ENCODE results near the gene GUCA1A. TPM values are rescaled to one million over a fixed set of nuclear protein-coding genes. Genes with fewer than 3 reads are reported as not detected.
"Not testable (repeated sequence)": the region's sequence is repeated elsewhere in the genome, so short reads cannot be mapped to it uniquely, and the experiment has no call there.

Gene GUCA1A
- total RNA-seq, 1 donor from 2014 or later: 2.2 TPM

DNA sequence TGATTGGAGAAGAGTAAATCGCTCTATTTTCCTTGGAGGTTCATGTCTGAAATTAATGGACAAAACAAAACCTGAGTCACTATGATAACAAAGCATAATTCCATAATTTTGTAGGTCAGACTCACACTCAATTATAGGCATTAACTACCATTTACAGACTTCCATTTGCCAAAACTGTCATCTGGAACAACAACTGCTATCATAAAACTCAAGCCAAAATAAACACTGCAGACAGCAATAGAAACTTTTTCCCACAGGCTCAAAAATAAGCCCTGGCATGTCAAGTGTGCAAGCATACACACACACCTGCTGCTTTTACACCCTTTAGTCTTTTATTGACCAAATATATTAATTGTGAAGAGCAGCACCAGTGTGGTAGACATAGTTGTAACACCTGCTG is 37.4 kb downstream of the GUCA1A start:
- DNase-seq: no peak

GRCh38 chr6:42211726-42212125 is 38.6 kb downstream of the GUCA1A start:
- DNase-seq: no peak

DNA sequence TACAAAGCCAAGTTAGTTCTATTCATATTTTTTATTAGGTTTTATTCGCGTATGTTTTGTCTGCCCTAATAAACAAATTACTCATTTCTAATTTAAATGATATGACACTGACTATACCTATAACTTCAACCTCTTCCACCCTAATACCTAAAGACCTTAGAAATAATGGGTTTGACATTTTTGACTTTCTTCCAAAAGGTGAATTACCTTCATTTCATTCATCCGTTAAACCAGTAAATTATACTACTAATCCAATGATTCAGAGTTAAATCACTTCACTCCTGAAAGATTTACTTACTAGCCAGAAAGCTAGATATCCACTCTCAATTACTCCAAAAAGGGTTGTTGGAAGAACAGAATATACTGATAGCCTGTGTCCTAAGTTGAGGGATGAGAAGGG is 39.3 kb downstream of the GUCA1A start:
- no peak for DNase-seq

- not testable (repeated sequence) for DNase-seq
Observed at GRCh38 chr6:42216495-42216894, 43.3 kb downstream of the GUCA1A start.

- no peak for DNase-seq
Observed at GRCh38 chr6:42217157-42217518, 44.0 kb downstream of the GUCA1A start.

DNA sequence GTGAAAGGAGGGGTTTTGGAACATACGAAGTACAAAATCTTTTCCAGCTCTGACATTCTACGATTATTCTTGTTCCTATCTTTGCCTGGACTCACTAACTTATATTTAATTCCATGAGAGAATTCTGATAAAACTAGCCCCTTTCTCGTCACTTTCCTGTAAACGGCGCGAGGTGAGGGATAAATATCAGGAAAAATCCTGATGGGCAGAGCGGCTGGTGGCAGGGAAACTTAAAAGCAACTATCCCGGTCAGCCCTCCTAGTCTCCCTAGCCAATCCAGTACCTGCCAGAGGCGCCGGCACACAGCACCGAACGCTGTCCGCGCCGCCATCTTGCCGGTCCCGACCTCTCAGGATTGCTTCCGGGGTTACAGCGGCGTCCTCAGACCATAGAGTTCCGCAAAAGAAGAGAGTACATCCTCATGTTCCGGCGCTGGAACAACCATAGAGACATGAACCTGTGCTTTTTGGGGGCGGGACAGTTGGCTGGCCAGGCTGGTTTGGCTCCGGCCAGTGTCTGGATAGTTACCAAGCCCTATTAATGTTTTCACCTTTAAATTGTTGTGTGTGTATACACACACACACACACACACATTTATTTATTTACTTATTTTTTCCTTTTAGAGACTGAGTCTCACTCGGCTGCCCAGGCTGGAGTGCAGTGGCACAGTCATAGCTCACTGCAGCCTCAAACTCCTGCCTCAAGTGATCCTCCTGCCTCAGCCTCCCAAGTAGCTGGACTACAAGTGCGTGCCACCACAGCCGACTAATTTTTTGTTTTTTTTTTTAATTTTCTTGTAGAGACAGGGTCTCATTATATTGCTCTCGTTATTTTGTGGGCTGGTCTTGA is 44.6 kb downstream of the GUCA1A start, which contains the start of gene MRPS10:
Gene MRPS10, minus strand, starts transcription at position 343 of the 849 bp plus-strand sequence. Its CDS starts 12 bp downstream, at position 331.
- peak; percentile 92 for DNase-seq

GRCh38 chr6:42220807-42221206 is 47.6 kb downstream of the GUCA1A start:
- no peak for DNase-seq

DNA sequence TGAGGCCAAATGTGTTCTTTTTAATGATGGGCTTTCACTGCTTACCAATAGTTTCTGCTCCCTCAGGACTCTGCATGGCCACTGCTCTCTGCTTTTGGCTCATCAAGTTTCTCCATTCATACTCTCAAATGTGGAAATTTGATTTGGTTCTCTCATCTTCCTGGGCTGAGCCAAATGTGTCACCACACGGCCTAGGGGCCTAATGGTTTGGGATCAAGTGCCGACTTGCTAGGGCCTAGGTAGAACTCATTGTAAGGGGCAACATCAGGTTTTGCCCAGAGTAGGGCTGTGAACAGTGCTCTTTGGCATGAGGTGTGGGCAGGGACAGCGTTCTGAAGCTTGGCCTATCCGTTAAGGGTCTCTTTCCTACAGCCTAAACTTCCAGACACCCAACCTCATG is 48.4 kb downstream of the GUCA1A start:
- DNase-seq: no peak

GRCh38 chr6:42222448-42222847 is 49.3 kb downstream of the GUCA1A start:
- no peak for DNase-seq

- no peak for DNase-seq
Observed at GRCh38 chr6:42224222-42225028, 51.3 kb downstream of the GUCA1A start.

DNA sequence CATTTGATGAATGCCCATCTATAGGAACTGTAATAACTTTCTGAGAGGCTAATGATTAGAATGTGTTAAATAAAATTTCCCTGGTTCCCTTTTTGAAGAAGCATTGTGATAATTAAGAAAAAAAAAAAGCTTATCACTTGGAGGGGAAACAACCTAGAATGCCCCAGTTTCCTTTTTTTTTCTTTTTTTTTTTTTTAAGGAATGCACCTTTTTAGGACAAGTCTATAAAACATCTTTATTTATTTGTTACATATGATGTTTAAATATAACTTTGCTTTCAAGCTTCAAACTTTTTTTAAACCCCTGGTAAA is 51.8 kb downstream of the GUCA1A start:
- DNase-seq: no peak

DNA sequence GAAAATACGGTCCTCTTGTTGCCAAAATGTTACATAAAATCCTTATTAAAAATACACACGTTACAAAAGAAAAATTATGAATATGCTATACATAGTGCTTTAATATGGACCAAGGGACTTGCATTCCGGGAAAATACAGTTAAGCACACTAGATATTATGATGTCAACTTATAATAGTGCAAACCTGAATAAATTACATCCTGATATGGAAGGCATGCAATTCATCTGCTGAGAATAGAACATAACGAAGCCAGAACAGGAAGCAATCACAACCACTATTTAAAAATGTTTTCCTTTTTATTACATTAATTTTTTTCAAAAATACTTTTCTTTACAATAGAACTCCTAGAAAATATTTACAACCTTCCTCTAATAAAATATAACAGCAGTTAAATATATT is 52.3 kb downstream of the GUCA1A start:
- DNase-seq: no peak

DNA sequence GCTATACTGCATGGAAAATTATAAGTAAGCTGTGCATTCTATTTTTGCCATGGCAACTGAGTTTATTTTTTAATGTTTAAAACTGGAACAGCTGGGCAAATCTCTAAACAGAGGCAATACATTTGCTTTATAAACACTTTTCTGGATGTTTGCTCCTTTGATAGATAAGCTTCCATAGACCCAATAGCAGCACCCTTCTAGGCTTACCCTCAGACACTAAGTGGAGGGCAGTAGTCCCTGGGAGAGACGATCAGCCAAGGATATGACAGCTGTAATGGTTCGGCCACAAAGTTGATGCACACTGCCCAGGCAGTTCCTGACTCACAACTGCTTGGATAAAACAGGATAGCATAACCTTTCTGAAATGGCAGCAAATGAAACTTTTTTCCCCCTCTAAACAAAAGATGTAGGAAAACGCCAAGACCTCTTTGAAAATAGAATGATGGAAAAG is 53.0 kb downstream of the GUCA1A start:
- no peak for DNase-seq

DNA sequence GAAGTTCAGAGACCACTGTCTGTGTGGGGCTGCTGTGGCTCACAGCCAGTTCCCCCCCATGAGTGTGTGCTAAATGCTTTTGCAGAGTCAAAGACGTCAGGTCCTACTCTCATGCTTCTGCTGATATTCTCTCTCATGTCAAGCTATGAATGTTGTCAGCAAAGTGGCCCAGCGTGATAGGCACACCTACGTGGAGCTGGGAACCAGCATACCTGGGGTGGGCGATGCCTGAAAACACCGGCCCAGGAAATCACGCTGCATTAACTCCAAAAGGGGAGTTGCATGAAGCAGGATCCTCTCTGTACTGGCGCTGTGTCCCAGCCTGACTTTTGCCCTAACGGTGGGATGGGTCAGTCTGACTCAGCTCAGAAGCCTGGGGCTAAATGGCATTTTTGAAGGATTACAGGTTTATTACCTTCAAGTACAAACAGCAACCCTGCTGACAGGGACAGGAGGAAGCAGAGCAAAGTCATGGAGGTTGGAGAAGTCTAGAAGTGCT is 53.5 kb downstream of the GUCA1A start:
- no peak for DNase-seq

DNA sequence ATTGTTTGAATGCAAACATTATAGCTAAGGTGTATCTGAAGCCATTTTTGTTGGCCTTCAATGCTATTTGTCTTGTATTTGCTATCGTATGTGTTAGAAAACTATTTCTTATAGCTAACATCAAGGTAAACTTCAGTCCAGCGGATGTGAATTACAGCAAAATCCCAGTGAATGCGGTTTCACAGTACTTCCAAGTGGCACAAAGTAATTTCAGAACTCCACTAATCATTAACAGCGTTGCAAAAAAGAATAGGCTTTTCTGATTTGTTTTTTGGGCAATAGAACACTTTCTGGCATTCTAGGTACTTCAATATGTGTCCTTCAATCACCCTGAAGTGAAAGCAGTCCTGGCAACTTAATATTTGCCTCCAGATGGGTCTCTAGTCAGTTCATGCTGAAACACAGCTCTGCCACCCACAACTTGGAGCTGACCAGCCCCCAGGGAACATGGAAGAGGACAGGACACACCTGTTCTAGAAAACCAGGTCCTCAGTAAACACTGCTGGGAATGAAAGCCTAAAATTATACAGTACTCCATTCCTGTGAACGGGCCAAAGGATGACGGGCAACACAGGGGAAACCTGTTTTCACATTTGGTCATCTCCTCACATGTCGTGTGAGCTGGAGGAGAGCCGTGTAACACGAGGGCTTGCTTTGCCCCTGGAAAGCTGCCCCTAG is 54.1 kb downstream of the GUCA1A start:
- DNase-seq: no peak

- DNase-seq: no peak
Observed at GRCh38 chr6:42228305-42228704, 55.1 kb downstream of the GUCA1A start.

Other genes starting within 250 kb of the GUCA1A start
- gene CCND3, start 231.6 kb upstream of the GUCA1A start, total RNA-seq: 19.2 TPM
- gene TAF8, start 122.8 kb upstream of the GUCA1A start, total RNA-seq: 4.8 TPM
- gene C6orf132, start 30.7 kb upstream of the GUCA1A start, total RNA-seq: not detected
- gene GUCA1B, start 21.6 kb downstream of the GUCA1A start, total RNA-seq: not detected
- 43.0 TPM for gene MRPS10, start 44.5 kb downstream of the GUCA1A start, total RNA-seq

All from occipital lobe (tissue), 2 donors.